Smooth muscle cell of the umbilical artery (primary cell): ENCODE results near the gene HBZ. TPM values are rescaled to one million over a fixed set of nuclear protein-coding genes. Genes with fewer than 3 reads are reported as not detected.

ENCODE experiments used
- total RNA-seq: library from RNA; depleted of rRNA; stranded (reverse); fragments of >200 nt; gene quantifications from 2 replicates; pipeline ENCODE4 v1.2.3, GENCODE V29; 2014

Gene HBZ
- not detected in 2 replicates for total RNA-seq

DNA sequence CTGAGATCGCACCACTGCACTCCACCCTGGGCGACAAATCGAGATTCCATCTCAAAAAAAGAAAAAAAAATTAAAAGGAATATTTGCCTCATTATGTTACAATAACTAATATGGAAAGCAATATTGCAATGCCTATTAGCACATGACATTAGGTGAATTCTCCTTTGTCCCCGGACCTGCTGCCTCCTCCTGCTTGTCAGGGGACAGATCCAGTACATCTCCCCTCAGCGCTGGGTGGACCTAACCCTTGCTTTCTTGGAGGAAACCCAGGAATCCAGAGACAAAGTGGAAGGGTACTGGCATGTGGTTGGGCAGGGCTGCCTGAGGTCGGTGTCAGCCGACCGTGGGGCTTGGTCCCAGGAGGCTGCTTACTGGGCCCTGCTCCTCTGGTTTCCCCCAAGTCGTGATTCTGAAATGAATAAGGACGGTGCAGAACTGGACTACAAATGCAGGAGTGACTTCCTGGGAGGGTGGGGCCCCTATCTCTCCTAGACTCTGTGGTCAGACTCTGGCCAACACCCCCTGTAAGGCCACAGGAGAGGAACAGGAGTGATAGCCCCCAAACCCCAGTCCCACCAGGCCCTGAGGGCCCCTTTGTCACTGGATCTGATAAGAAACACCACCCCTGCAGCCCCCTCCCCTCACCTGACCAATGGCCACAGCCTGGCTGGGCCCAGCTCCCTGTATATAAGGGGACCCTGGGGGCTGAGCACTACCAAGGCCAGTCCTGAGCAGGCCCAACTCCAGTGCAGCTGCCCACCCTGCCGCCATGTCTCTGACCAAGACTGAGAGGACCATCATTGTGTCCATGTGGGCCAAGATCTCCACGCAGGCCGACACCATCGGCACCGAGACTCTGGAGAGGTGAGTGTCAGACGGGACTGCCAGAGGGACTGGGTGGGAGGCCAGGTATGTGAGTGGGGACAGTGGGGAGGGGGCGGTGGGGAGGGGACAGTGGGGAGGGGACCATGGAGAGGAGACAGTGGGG is at the start of gene HBZ:
HBZ (plus strand) TSS at position 504 of the 988 bp plus-strand sequence; CDS start at position 770, 266 bp downstream.

DNA sequence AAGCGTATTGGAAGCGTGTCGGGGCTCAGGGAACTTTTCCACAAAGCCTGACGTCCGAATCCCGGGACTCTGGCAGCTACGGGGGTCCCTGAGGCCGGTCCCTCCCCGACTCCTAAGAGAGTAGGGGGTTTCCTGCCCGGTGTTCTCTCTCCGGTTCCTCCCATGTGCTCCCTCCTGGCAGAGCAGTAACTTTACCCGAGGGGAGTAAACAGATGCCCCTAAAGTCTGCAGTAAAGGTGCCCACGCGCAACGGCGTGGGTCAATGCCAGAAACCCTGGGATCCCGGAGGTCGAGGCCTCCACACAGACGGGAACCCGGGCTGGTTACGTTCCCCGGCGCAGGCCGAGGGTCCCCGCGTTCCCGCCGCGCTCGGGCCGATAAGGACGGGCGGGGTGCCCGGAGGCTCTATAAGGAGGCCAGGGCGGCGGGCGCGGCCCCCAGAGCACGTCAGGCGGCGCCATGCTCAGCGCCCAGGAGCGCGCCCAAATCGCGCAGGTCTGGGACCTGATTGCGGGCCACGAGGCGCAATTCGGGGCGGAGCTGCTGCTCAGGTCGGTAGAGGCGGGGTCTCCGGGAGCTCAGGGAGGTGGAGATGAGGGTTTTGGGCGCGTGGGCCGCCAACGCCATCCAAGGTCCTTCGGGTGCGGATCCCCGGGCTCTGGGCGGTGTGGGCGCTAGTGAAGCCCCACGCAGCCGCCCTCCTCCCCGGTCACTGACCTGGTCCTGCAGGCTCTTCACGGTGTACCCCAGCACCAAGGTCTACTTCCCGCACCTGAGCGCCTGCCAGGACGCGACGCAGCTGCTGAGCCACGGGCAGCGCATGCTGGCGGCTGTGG is 13.3 kb downstream of the HBZ start, which contains the start of gene HBM:
HBM (plus strand) TSS at position 440 of the 836 bp plus-strand sequence; CDS start at position 460, 20 bp downstream.

GRCh38 chr16:172374-172941 is 20.0 kb downstream of the HBZ start, which contains the start of gene HBA2:
Gene HBA2 (plus strand): TSS chr16:172876. CDS start chr16:172913, 37 bp downstream.

GRCh38 chr16:176477-177382 is 24.3 kb downstream of the HBZ start, which contains the start of gene HBA1:
Gene HBA1 (plus strand): TSS chr16:176680. CDS start chr16:176717, 37 bp downstream.

DNA sequence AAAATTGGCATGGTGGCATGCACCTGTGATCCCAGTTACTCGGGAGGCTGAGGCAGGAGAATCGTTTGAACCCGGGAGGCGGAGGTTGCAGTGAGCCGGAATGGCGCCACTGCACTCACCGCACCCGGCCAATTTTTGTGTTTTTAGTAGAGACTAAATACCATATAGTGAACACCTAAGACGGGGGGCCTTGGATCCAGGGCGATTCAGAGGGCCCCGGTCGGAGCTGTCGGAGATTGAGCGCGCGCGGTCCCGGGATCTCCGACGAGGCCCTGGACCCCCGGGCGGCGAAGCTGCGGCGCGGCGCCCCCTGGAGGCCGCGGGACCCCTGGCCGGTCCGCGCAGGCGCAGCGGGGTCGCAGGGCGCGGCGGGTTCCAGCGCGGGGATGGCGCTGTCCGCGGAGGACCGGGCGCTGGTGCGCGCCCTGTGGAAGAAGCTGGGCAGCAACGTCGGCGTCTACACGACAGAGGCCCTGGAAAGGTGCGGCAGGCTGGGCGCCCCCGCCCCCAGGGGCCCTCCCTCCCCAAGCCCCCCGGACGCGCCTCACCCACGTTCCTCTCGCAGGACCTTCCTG is 27.7 kb downstream of the HBZ start, which contains the start of gene HBQ1:
HBQ1 (plus strand) TSS at position 359 of the 575 bp plus-strand sequence; CDS start at position 387, 28 bp downstream.

Other genes starting within 250 kb of the HBZ start
- gene POLR3K, start 99.0 kb upstream of the HBZ start, total RNA-seq = 2.4 and 4.2 TPM in 2 replicates
- gene SNRNP25, start 98.8 kb upstream of the HBZ start, total RNA-seq = 17.5 and 17.9 TPM in 2 replicates
- 24.6 and 49.9 TPM in 2 replicates for gene RHBDF1, start 80.0 kb upstream of the HBZ start, total RNA-seq
- gene MPG, start 74.4 kb upstream of the HBZ start, total RNA-seq = 101 and 198 TPM in 2 replicates
- gene NPRL3, start 14.0 kb upstream of the HBZ start, total RNA-seq = 10.1 and 17.8 TPM in 2 replicates
- not detected in 2 replicates for gene HBM, start 13.3 kb downstream of the HBZ start, total RNA-seq
- gene HBA2, start 20.2 kb downstream of the HBZ start, total RNA-seq = not detected in 2 replicates
- gene HBA1, start 24.0 kb downstream of the HBZ start, total RNA-seq = not detected in 2 replicates
- not detected in 2 replicates for gene HBQ1, start 27.8 kb downstream of the HBZ start, total RNA-seq
- gene LUC7L, start 76.8 kb downstream of the HBZ start, total RNA-seq = 43.9 and 44.2 TPM in 2 replicates
- gene FAM234A, start 82.2 kb downstream of the HBZ start, total RNA-seq = 122 and 156 TPM in 2 replicates
- 1.8 and 2.4 TPM in 2 replicates for gene RGS11, start 123.3 kb downstream of the HBZ start, total RNA-seq
- gene ARHGDIG, start 127.9 kb downstream of the HBZ start, total RNA-seq = 0.28 and 1.5 TPM in 2 replicates
- 0.51 and 2.4 TPM in 2 replicates for gene PDIA2, start 130.5 kb downstream of the HBZ start, total RNA-seq
- gene AXIN1, start 200.1 kb downstream of the HBZ start, total RNA-seq = 16.6 and 30.8 TPM in 2 replicates
- gene MRPL28, start 217.9 kb downstream of the HBZ start, total RNA-seq = 51.7 and 69.3 TPM in 2 replicates
- 59.7 and 107 TPM in 2 replicates for gene PGAP6, start 229.3 kb downstream of the HBZ start, total RNA-seq
- 63.2 and 80.6 TPM in 2 replicates for gene NME4, start 244.6 kb downstream of the HBZ start, total RNA-seq
- gene DECR2, start 249.2 kb downstream of the HBZ start, total RNA-seq = 7.1 and 11.8 TPM in 2 replicates